ENCODE measurements around the gene COL4A4. TPM values are rescaled to one million over a fixed set of nuclear protein-coding genes. Genes with fewer than 3 reads are reported as not detected.

The COL4A4 gene
- total and polyA plus RNA-seq, 12 donors = 0.44 to 41.6 (median 22.1) TPM

- H3K36me3 ChIP-seq (replicated peaks in 1 of 2) = no peaks in the 10 kb centered on the region
- TF ChIP-seq POLR2A (IDR thresholded peaks at IDR 0.05) (no peak), CTCF (IDR thresholded peaks at IDR 0.05) (no peak)
- intact Hi-C loops (cut with DNase I) = no loop called here
Measured at GRCh38 chr2:227016894-227017293, 147.1 kb downstream of the COL4A4 start.

DNA sequence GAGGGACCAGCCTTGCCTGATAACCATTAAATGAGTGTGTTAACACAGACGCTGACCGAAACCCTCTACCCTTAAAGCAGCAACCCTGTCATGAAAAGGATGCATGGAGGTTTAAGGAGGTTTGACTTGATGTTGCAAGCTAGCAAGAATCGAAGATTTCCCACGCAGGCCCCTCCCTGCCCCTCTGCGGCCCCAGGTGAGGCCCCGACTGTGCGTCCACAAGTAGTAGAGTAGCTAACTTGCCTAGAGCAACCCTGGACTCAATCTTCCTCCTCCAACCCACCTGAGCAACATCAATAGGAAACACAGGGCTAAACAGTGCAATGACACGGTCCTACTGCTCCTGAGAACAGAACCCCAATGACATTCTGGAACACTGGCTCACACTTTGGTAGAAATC lies 150.1 kb downstream of the COL4A4 start:
- Histone ChIP-seq H3K36me3 (replicated peaks in 1 of 2) (no peaks in the 10 kb centered on the region), H3K4me1 (replicated peaks in 1 of 2) (no peaks in the 10 kb centered on the region), H3K27ac (no peak overlapping the region), H3K9me3 (replicated peaks in 1 of 3) (no peaks in the 10 kb centered on the region), H3K27me3 (no peaks in the 10 kb centered on the region), H3K4me3 (no peak overlapping the region)
- intact Hi-C loops (cut with DNase I) = no loop called here
- 88 to 95% (median 94%) methylated on average over 5 to 8 of the region's 8 CpGs for WGBS, 4 donors
- no peak for DNase-seq
- no peak for TF ChIP-seq POLR2A (IDR thresholded peaks at IDR 0.05)
- no peak for TF ChIP-seq CTCF (IDR thresholded peaks at IDR 0.05)

More at GRCh38 chr2:227016894-227017293, 147.1 kb downstream of the COL4A4 start:
- no peak overlapping the region for H3K27ac ChIP-seq
- no peaks in the 10 kb centered on the region for H3K27me3 ChIP-seq
- H3K4me1 ChIP-seq (replicated peaks in 1 of 2) = no peaks in the 10 kb centered on the region
- no peak for DNase-seq
- 62 to 78% (median 70%) methylated on average over 3 to 4 of the region's 4 CpGs for WGBS, 4 donors
- H3K4me3 ChIP-seq = no peak overlapping the region
- no peaks in the 10 kb centered on the region for H3K9me3 ChIP-seq (replicated peaks in 1 of 3)

GRCh38 chr2:227013330-227013729 lies 150.7 kb downstream of the COL4A4 start:
- no peak for DNase-seq
- intact Hi-C loops (cut with DNase I) = no loop called here
- no peak overlapping the region for H3K27ac ChIP-seq
- no peak overlapping the region for H3K4me3 ChIP-seq
- H3K27me3 ChIP-seq = no peaks in the 10 kb centered on the region
- H3K36me3 ChIP-seq (replicated peaks in 1 of 2) = no peaks in the 10 kb centered on the region
- H3K4me1 ChIP-seq (replicated peaks in 1 of 2) = no peaks in the 10 kb centered on the region
- WGBS, 4 donors = 89 to 93% (median 91%) methylated on average over 9 of the region's 9 CpGs
- H3K9me3 ChIP-seq (replicated peaks in 1 of 3) = no peaks in the 10 kb centered on the region
- no peak for TF ChIP-seq POLR2A (IDR thresholded peaks at IDR 0.05)
- TF ChIP-seq CTCF (IDR thresholded peaks at IDR 0.05) = no peak

- Histone ChIP-seq H3K27ac (no peak overlapping the region), H3K4me3 (no peak overlapping the region), H3K27me3 (no peaks in the 10 kb centered on the region), H3K36me3 (replicated peaks in 1 of 2) (no peaks in the 10 kb centered on the region), H3K4me1 (replicated peaks in 1 of 2) (no peaks in the 10 kb centered on the region), H3K9me3 (replicated peaks in 1 of 3) (no peaks in the 10 kb centered on the region)
- 57 to 70% (median 68%) methylated on average over 3 of the region's 3 CpGs for WGBS, 4 donors
- intact Hi-C loops (cut with DNase I) = no loop called here
- DNase-seq = no peak
- TF ChIP-seq CTCF (IDR thresholded peaks at IDR 0.05) = no peak
- no peak for TF ChIP-seq POLR2A (IDR thresholded peaks at IDR 0.05)
Measured at GRCh38 chr2:227010433-227010832, 153.6 kb downstream of the COL4A4 start.
